WTC11 (cell line): Measurements from ENCODE around the gene ITGB3. TPM values are rescaled to one million over a fixed set of nuclear protein-coding genes. Genes with fewer than 3 reads are reported as not detected.

Source experiments
- ATAC-seq: fragments of 200-7000 bp; cut with Tn5 transposase; 2 replicates; pipeline ENCODE4 v1.10.0; 2021; ENCODE audit warnings: mild to moderate bottlenecking, moderate library complexity
- CTCF ChIA-PET: fragments of 300-600 bp; sonication (Branson Sonifier 250); formaldehyde crosslinking; loops from one replicate; lab custom pipeline; 2021; ENCODE audit warnings: antibody characterized with exemption; lab: Charles Lee
- POLR2A ChIA-PET: fragments of 350-600 bp; sonication (Branson Sonifier 250); formaldehyde crosslinking; loops from one replicate; lab custom pipeline; 2021; ENCODE audit warnings: antibody characterized with exemption; lab: Charles Lee
- DNase-seq: peaks from one replicate; pipeline ENCODE4 v3.0.0; 2021; ENCODE audit warnings: low spot score
- H3K27ac Mint-ChIP-seq: 2 replicates; pipeline ENCODE4 v1.8.0; 2021; ENCODE audit warnings: mixed read lengths
- H3K27me3 Mint-ChIP-seq: 2 replicates; pipeline ENCODE4 v1.8.0; 2021; ENCODE audit warnings: low read depth, mild to moderate bottlenecking, moderate library complexity, mixed read lengths
- H3K36me3 Mint-ChIP-seq: 2 replicates; pipeline ENCODE4 v1.8.0; 2021; ENCODE audit warnings: mixed read lengths
- H3K4me1 Mint-ChIP-seq: 2 replicates; pipeline ENCODE4 v1.8.0; 2022; ENCODE audit warnings: mixed read lengths
- H3K4me3 Mint-ChIP-seq: 2 replicates; pipeline ENCODE4 v1.8.0; 2021; ENCODE audit warnings: mild to moderate bottlenecking, moderate library complexity, mixed read lengths
- H3K9me3 Mint-ChIP-seq: 2 replicates; pipeline ENCODE4 v1.8.0; 2021; ENCODE audit warnings: mixed read lengths
- ATF2 ChIP-seq: sonication (generic); formaldehyde crosslinking; IDR thresholded peaks from 2 replicates; pipeline ENCODE4 v1.8.1; 2022; ENCODE audit warnings: low read depth, missing genetic modification reagents, borderline replicate concordance
- CTCF ChIP-seq: fragments of 200-600 bp; IDR thresholded peaks from 2 replicates; pipeline ENCODE4 v1.8.0; 2022; ENCODE audit warnings: antibody characterized with exemption
- E2F5 ChIP-seq: sonication (generic); formaldehyde crosslinking; IDR thresholded peaks from 2 replicates; pipeline ENCODE4 v1.8.1; 2022; ENCODE audit warnings: mild to moderate bottlenecking, moderate library complexity, missing genetic modification reagents
- ETV6 ChIP-seq: sonication (generic); formaldehyde crosslinking; IDR thresholded peaks from 2 replicates; pipeline ENCODE4 v1.8.1; 2022; ENCODE audit warnings: mild to moderate bottlenecking, missing genetic modification reagents
- FOXK1 ChIP-seq: sonication (generic); formaldehyde crosslinking; IDR thresholded peaks from 2 replicates; pipeline ENCODE4 v1.8.0; 2022; ENCODE audit warnings: mild to moderate bottlenecking, moderate library complexity, missing genetic modification reagents
- JUN ChIP-seq: sonication (generic); formaldehyde crosslinking; IDR thresholded peaks from 2 replicates; pipeline ENCODE4 v1.8.0; 2023; ENCODE audit warnings: mild to moderate bottlenecking, missing genetic modification reagents
- NFE2L1 ChIP-seq: sonication (generic); formaldehyde crosslinking; IDR thresholded peaks from 2 replicates; pipeline ENCODE4 v1.8.1; 2023; ENCODE audit warnings: missing genetic modification reagents
- OVOL2 ChIP-seq: fragments of 250-450 bp; sonication (Bioruptor Pico); IDR thresholded peaks from 2 replicates; pipeline ENCODE4 v1.9.0; 2021; ENCODE audit warnings: mild to moderate bottlenecking, borderline replicate concordance
- PRRX2 ChIP-seq: fragments of 250-450 bp; sonication (Bioruptor Pico); IDR thresholded peaks from 2 replicates; pipeline ENCODE4 v1.8.0; 2021; ENCODE audit warnings: mild to moderate bottlenecking
- SP1 ChIP-seq: sonication (generic); formaldehyde crosslinking; conservative IDR thresholded peaks from 2 replicates; pipeline ENCODE4 v1.8.1; 2022; ENCODE audit warnings: missing genetic modification reagents
- TEAD4 ChIP-seq: sonication (generic); formaldehyde crosslinking; IDR thresholded peaks from 2 replicates; pipeline ENCODE4 v1.8.0; 2022; ENCODE audit warnings: mild to moderate bottlenecking, missing genetic modification reagents
- ZNF396 ChIP-seq: fragments of 250-450 bp; sonication (Bioruptor Pico); IDR thresholded peaks from 2 replicates; pipeline ENCODE4 v1.8.0; 2021; ENCODE audit warnings: mild to moderate bottlenecking, moderate library complexity, borderline replicate concordance
- ZNF423 ChIP-seq: fragments of 250-450 bp; sonication (Bioruptor Pico); IDR thresholded peaks from 2 replicates; pipeline ENCODE4 v2.1.2; 2022; ENCODE audit warnings: mild to moderate bottlenecking, moderate library complexity
- total RNA-seq: library from RNA; stranded (reverse); gene quantifications from 3 replicates; pipeline ENCODE4 v1.2.3, GENCODE V29; 2021
- TF ChIP-seq, protein P1 (sequence below): sonication (generic); formaldehyde crosslinking; IDR thresholded peaks from 2 replicates; pipeline ENCODE4 v1.8.0; 2022; ENCODE audit warnings: mild to moderate bottlenecking, missing genetic modification reagents
- TF ChIP-seq, protein P2 (sequence below): sonication (generic); formaldehyde crosslinking; IDR thresholded peaks from 2 replicates; pipeline ENCODE4 v1.8.0; 2022; ENCODE audit warnings: mild to moderate bottlenecking, missing genetic modification reagents
- TF ChIP-seq, protein P3 (sequence below): fragments of 250-450 bp; sonication (Bioruptor Pico); IDR thresholded peaks from 2 replicates; pipeline ENCODE4 v1.9.0; 2021; ENCODE audit warnings: mild to moderate bottlenecking, borderline replicate concordance
- TF ChIP-seq, protein P4 (sequence below): sonication (generic); formaldehyde crosslinking; IDR thresholded peaks from 2 replicates; pipeline ENCODE4 v1.8.1; 2023; ENCODE audit warnings: mild to moderate bottlenecking, moderate library complexity, missing genetic modification reagents
- TF ChIP-seq, protein P5 (sequence below): sonication (generic); formaldehyde crosslinking; IDR thresholded peaks from 2 replicates; pipeline ENCODE4 v1.8.0; 2023; ENCODE audit warnings: mild to moderate bottlenecking, missing genetic modification reagents

The ITGB3 gene
- total RNA-seq, 1 experiment from 2014 or later, result 0.04 TPM

DNA sequence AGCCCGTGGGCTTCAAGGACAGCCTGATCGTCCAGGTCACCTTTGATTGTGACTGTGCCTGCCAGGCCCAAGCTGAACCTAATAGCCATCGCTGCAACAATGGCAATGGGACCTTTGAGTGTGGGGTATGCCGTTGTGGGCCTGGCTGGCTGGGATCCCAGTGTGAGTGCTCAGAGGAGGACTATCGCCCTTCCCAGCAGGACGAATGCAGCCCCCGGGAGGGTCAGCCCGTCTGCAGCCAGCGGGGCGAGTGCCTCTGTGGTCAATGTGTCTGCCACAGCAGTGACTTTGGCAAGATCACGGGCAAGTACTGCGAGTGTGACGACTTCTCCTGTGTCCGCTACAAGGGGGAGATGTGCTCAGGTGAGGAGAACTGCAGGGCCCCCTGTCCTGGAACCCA, 38.6 kb downstream of the ITGB3 start (continued):
- no peak for TF ChIP-seq ETV6
- no peak for TF ChIP-seq ZNF423 (CRISPR knock-in tag)
- no peak for TF ChIP-seq CTCF
- no peak for TF ChIP-seq ATF2 (CRISPR knock-in tag)
- TF ChIP-seq, protein P1, sequence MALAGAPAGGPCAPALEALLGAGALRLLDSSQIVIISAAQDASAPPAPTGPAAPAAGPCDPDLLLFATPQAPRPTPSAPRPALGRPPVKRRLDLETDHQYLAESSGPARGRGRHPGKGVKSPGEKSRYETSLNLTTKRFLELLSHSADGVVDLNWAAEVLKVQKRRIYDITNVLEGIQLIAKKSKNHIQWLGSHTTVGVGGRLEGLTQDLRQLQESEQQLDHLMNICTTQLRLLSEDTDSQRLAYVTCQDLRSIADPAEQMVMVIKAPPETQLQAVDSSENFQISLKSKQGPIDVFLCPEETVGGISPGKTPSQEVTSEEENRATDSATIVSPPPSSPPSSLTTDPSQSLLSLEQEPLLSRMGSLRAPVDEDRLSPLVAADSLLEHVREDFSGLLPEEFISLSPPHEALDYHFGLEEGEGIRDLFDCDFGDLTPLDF (CRISPR knock-in tag), result no peak

DNA sequence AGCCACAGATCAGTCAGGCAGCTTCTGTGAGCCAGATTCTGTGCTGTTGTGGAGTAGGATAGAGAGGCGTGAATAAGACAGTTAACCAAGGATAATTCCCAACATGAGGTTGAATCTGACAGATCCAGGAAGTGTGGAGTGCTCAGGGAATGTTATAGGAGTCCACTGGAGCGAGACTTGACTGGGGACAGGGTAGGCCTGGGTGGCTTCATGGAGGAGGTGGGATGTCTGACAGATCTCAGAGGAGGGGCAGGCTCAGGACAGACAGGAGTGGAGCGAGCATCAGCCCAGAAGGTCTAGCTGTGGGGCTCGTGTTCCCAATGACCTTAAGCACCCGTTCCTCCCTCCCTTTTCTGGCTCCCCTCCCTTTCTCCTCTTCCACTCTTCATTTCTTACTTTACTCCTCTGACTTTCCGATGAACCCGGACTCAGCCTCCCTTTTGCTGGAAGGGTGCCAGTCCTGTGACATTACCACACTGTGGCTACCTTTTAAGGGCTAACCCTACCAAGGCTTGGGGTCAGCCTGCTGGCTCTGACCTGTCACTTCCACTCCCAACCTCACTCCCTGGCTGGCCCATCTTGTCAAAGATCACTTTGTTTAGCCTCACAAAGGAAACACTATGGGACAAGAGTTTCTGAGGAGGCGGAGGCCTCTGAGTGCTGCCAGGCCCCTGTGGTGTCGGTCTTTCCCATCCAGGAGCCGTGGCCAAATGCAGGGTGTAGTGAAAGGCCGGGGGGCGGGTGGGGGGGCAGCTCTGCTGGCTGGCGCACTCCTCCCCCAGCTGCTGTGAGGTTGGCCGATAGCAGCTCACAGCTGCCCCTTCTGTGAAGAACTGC, 41.6 kb downstream of the ITGB3 start:
- ChIA-PET POLR2A (no interaction called here), CTCF (interaction anchor here (1.6 kb wide), 1 partner anchor 16 kb away, joined by 3 read pairs; no protein-coding TSS in a partner anchor)
- Mint-ChIP-seq H3K36me3 (no peaks in the 10 kb centered on the region), H3K4me3 (no peak overlapping the region), H3K4me1 (peaks cover 12% of the 10 kb centered on the region), H3K27me3 (peaks cover 15% of the 10 kb centered on the region), H3K27ac (no peak overlapping the region), H3K9me3 (no peaks in the 10 kb centered on the region)
- ATAC-seq (no peak), DNase-seq (no peak)
- no peak for TF ChIP-seq PRRX2 (CRISPR knock-in tag)
- TF ChIP-seq, protein P2, sequence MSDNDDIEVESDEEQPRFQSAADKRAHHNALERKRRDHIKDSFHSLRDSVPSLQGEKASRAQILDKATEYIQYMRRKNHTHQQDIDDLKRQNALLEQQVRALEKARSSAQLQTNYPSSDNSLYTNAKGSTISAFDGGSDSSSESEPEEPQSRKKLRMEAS, result no peak

DNA sequence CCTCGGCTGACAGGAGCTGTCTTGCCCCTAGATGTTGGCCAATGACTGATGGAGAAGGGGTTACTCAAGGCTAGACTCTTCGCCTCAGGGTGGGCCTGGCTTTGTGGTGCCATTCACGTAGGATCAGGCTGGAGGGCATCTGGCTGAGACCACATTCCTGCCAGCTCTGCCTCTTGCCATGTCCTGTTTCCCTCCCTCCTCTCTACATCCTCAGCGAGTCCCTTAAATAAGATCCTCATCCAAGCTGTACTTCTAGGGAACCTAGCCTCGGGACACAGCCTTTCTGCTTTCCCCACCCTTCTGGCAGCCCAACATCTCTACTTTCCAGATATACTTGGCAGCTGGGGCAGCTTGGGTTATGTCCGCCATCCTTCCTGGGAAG, 42.2 kb downstream of the ITGB3 start:
- no peak overlapping the region for H3K4me3 Mint-ChIP-seq
- POLR2A ChIA-PET, result no interaction called here
- H3K27ac Mint-ChIP-seq, result no peak overlapping the region
- H3K4me1 Mint-ChIP-seq, result peaks cover 8% of the 10 kb centered on the region
- ATAC-seq, result no peak
- CTCF ChIA-PET, result interaction anchor here (1.6 kb wide), 1 partner anchor 15 kb away, joined by 3 read pairs; no protein-coding TSS in a partner anchor
- peaks cover 9% of the 10 kb centered on the region for H3K27me3 Mint-ChIP-seq
- H3K36me3 Mint-ChIP-seq, result no peaks in the 10 kb centered on the region
- DNase-seq, result no peak
- no peaks in the 10 kb centered on the region for H3K9me3 Mint-ChIP-seq
- TF ChIP-seq NFE2L1 (CRISPR knock-in tag), result no peak
- TF ChIP-seq, protein P3, sequence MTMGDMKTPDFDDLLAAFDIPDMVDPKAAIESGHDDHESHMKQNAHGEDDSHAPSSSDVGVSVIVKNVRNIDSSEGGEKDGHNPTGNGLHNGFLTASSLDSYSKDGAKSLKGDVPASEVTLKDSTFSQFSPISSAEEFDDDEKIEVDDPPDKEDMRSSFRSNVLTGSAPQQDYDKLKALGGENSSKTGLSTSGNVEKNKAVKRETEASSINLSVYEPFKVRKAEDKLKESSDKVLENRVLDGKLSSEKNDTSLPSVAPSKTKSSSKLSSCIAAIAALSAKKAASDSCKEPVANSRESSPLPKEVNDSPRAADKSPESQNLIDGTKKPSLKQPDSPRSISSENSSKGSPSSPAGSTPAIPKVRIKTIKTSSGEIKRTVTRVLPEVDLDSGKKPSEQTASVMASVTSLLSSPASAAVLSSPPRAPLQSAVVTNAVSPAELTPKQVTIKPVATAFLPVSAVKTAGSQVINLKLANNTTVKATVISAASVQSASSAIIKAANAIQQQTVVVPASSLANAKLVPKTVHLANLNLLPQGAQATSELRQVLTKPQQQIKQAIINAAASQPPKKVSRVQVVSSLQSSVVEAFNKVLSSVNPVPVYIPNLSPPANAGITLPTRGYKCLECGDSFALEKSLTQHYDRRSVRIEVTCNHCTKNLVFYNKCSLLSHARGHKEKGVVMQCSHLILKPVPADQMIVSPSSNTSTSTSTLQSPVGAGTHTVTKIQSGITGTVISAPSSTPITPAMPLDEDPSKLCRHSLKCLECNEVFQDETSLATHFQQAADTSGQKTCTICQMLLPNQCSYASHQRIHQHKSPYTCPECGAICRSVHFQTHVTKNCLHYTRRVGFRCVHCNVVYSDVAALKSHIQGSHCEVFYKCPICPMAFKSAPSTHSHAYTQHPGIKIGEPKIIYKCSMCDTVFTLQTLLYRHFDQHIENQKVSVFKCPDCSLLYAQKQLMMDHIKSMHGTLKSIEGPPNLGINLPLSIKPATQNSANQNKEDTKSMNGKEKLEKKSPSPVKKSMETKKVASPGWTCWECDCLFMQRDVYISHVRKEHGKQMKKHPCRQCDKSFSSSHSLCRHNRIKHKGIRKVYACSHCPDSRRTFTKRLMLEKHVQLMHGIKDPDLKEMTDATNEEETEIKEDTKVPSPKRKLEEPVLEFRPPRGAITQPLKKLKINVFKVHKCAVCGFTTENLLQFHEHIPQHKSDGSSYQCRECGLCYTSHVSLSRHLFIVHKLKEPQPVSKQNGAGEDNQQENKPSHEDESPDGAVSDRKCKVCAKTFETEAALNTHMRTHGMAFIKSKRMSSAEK (CRISPR knock-in tag), result no peak
- TF ChIP-seq, protein P4, sequence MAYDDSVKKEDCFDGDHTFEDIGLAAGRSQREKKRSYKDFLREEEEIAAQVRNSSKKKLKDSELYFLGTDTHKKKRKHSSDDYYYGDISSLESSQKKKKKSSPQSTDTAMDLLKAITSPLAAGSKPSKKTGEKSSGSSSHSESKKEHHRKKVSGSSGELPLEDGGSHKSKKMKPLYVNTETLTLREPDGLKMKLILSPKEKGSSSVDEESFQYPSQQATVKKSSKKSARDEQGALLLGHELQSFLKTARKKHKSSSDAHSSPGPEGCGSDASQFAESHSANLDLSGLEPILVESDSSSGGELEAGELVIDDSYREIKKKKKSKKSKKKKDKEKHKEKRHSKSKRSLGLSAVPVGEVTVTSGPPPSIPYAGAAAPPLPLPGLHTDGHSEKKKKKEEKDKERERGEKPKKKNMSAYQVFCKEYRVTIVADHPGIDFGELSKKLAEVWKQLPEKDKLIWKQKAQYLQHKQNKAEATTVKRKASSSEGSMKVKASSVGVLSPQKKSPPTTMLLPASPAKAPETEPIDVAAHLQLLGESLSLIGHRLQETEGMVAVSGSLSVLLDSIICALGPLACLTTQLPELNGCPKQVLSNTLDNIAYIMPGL (CRISPR knock-in tag), result no peak
- TF ChIP-seq TEAD4 (CRISPR knock-in tag), result no peak
- TF ChIP-seq E2F5 (CRISPR knock-in tag), result no peak
- TF ChIP-seq ZNF396, result no peak
- TF ChIP-seq JUN, result no peak
- no peak for TF ChIP-seq SP1 (CRISPR knock-in tag)
- TF ChIP-seq, protein P5, sequence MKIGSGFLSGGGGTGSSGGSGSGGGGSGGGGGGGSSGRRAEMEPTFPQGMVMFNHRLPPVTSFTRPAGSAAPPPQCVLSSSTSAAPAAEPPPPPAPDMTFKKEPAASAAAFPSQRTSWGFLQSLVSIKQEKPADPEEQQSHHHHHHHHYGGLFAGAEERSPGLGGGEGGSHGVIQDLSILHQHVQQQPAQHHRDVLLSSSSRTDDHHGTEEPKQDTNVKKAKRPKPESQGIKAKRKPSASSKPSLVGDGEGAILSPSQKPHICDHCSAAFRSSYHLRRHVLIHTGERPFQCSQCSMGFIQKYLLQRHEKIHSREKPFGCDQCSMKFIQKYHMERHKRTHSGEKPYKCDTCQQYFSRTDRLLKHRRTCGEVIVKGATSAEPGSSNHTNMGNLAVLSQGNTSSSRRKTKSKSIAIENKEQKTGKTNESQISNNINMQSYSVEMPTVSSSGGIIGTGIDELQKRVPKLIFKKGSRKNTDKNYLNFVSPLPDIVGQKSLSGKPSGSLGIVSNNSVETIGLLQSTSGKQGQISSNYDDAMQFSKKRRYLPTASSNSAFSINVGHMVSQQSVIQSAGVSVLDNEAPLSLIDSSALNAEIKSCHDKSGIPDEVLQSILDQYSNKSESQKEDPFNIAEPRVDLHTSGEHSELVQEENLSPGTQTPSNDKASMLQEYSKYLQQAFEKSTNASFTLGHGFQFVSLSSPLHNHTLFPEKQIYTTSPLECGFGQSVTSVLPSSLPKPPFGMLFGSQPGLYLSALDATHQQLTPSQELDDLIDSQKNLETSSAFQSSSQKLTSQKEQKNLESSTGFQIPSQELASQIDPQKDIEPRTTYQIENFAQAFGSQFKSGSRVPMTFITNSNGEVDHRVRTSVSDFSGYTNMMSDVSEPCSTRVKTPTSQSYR (CRISPR knock-in tag), result no peak
- no peak for TF ChIP-seq OVOL2 (CRISPR knock-in tag)
- TF ChIP-seq FOXK1, result no peak
